GM15510 (cell line): ENCODE results near the gene TNS3.

Experiments
- POLR2A ChIP-seq: IDR thresholded peaks from 3 replicates; pipeline ENCODE4 v1.6.1; 2011; ENCODE audit warnings: borderline replicate concordance; ENCODE audit not compliant: insufficient read length; ENCODE audit errors: extremely low read depth

The TNS3 gene

GRCh38 chr7:47461161-47461560 lies 120.8 kb downstream of the TNS3 start:
- TF ChIP-seq POLR2A, result no peak

GRCh38 chr7:47460251-47460989 lies 121.5 kb downstream of the TNS3 start:
- no peak for TF ChIP-seq POLR2A

GRCh38 chr7:47458486-47458885 lies 123.4 kb downstream of the TNS3 start:
- TF ChIP-seq POLR2A, result no peak

- TF ChIP-seq POLR2A, result no peak
Observed at GRCh38 chr7:47458057-47458456, 123.9 kb downstream of the TNS3 start.

- no peak for TF ChIP-seq POLR2A
Observed at GRCh38 chr7:47456210-47456955, 125.5 kb downstream of the TNS3 start.

- TF ChIP-seq POLR2A, result no peak
Observed at GRCh38 chr7:47455872-47456185, 126.1 kb downstream of the TNS3 start.

GRCh38 chr7:47454974-47455871 lies 126.7 kb downstream of the TNS3 start:
- TF ChIP-seq POLR2A, result no peak

- no peak for TF ChIP-seq POLR2A
Observed at GRCh38 chr7:47454069-47454973, 127.6 kb downstream of the TNS3 start.

- TF ChIP-seq POLR2A, result no peak
Observed at GRCh38 chr7:47453093-47454061, 128.5 kb downstream of the TNS3 start.

GRCh38 chr7:47452715-47453092 lies 129.2 kb downstream of the TNS3 start:
- TF ChIP-seq POLR2A, result no peak

- TF ChIP-seq POLR2A, result no peak
Observed at GRCh38 chr7:47452295-47452694, 129.6 kb downstream of the TNS3 start.

GRCh38 chr7:47451851-47452205 lies 130.1 kb downstream of the TNS3 start:
- no peak for TF ChIP-seq POLR2A

- no peak for TF ChIP-seq POLR2A
Observed at GRCh38 chr7:47449810-47450590, 131.9 kb downstream of the TNS3 start.

GRCh38 chr7:47448971-47449370 lies 132.9 kb downstream of the TNS3 start:
- no peak for TF ChIP-seq POLR2A
